Hepatocyte (in vitro differentiated cells): ENCODE results near the gene RPL9.

Experiments used
- CTCF ChIP-seq: fragments of 200-600 bp; sonication (generic); IDR thresholded peaks from 2 replicates; pipeline ENCODE4 v1.5.1; 2016; ENCODE audit warnings: antibody characterized with exemption, mild to moderate bottlenecking; ENCODE audit not compliant: poor library complexity
- EZH2phosphoT487 ChIP-seq: fragments of 200-600 bp; sonication (generic); IDR thresholded peaks from one replicate; pipeline ENCODE4 v1.6.1; 2018; ENCODE audit warnings: antibody characterized with exemption, mild to moderate bottlenecking, low read depth, moderate library complexity; ENCODE audit not compliant: unreplicated experiment, severe bottlenecking

GRCh38 chr4:39464886-39465501 lies 6.3 kb upstream of the RPL9 start:
- TF ChIP-seq CTCF, result no peak
- no peak for TF ChIP-seq EZH2phosphoT487
